Endothelial cell of umbilical vein (primary cell): ENCODE data around the gene ISG15. TPM values are rescaled to one million over a fixed set of nuclear protein-coding genes. Genes with fewer than 3 reads are reported as not detected.

Source experiments
- BruUV-seq: library from RNA; stranded (reverse); fragments of 400-500 nt; replicated peaks from 2 replicates; lab custom pipeline; 2021; lab: Mats Ljungman, UMichigan
- CTCF ChIA-PET: fragments of 300-600, 350-600 bp; sonication (Branson Sonifier 250); formaldehyde crosslinking; loops from one replicate; lab custom pipeline; 2021; ENCODE audit warnings: antibody characterized with exemption, inconsistent platforms; lab: Charles Lee
- POLR2A ChIA-PET: fragments of 300-600, 350-600 bp; sonication (Branson Sonifier 250); formaldehyde crosslinking; loops from one replicate; lab custom pipeline; 2021; ENCODE audit warnings: antibody characterized with exemption, inconsistent platforms; lab: Charles Lee
- DNase-seq: peaks from one replicate; pipeline ENCODE4 v3.0.0-alpha.2; 2011; ENCODE audit warnings: low read depth, low spot score
- FAIRE-seq: peaks from 2 replicates; lab custom pipeline; 2011; peaks lifted over from hg19 to GRCh38; lab: Jason Lieb, UNC
- H2AFZ ChIP-seq: 2 replicates; pipeline ENCODE4 v1.6.0; 2012; ENCODE audit warnings: low read depth, low read length, control low read depth, inconsistent platforms
- H3K27ac ChIP-seq: 2 replicates; pipeline ENCODE4 v1.5.1; 2011; ENCODE audit warnings: low read depth, mild to moderate bottlenecking, control low read depth, low read length, moderate library complexity; ENCODE audit not compliant: insufficient read depth
- H3K27me3 ChIP-seq, 2 experiments: 2 replicates each; pipeline versions ENCODE4 v1.6.0 to v1.6.1; 2011; ENCODE audit warnings: low read length in 2 of 2, mixed read lengths in 1 of 2; ENCODE audit not compliant: control insufficient read depth in 2 of 2, insufficient read depth in 2 of 2
- H3K36me3 ChIP-seq, 2 experiments: 2 replicates in 1 of 2; 3 replicates in 1 of 2; pipeline ENCODE4 v1.5.1; 2011; ENCODE audit warnings: low read length in 2 of 2, mild to moderate bottlenecking in 1 of 2, moderate library complexity in 1 of 2; ENCODE audit not compliant: control insufficient read depth in 2 of 2, insufficient read depth in 2 of 2; ENCODE audit errors: extremely low read depth in 1 of 2
- H3K4me1 ChIP-seq: 3 replicates; pipeline ENCODE4 v1.5.1; 2011; ENCODE audit warnings: mild to moderate bottlenecking, low read length; ENCODE audit not compliant: control insufficient read depth, insufficient read depth; ENCODE audit errors: extremely low read depth
- H3K4me2 ChIP-seq: 2 replicates; pipeline ENCODE4 v1.6.1; 2011; ENCODE audit warnings: low read length, control low read depth, mixed read lengths; ENCODE audit not compliant: insufficient read depth
- H3K4me3 ChIP-seq, 3 experiments: fragments of 200-600 bp in 1 of 3; sonication (generic), shearing (Covaris generic) in 1 of 3; replicated peaks in 1 of 3; 2 replicates each; pipeline ENCODE4 v1.5.1; 2011 to 2016; ENCODE audit warnings: control low read depth in 3 of 3, low read length in 3 of 3, mild to moderate bottlenecking in 2 of 3, inconsistent platforms in 1 of 3, low read depth in 1 of 3, moderate library complexity in 1 of 3; ENCODE audit not compliant: insufficient read depth in 1 of 3
- H3K79me2 ChIP-seq: 2 replicates; pipeline ENCODE4 v1.6.0; 2012; ENCODE audit warnings: low read length, inconsistent platforms; ENCODE audit not compliant: control insufficient read depth, insufficient read depth
- H3K9ac ChIP-seq: replicated peaks from 2 replicates; pipeline ENCODE3; 2011; ENCODE audit warnings: low read length, control low read depth; ENCODE audit not compliant: insufficient read depth; ENCODE audit errors: extremely low read depth
- H3K9me1 ChIP-seq: replicated peaks from 3 replicates; pipeline ENCODE4 v1.6.0; 2011; ENCODE audit warnings: mild to moderate bottlenecking, low read length; ENCODE audit not compliant: control insufficient read depth, insufficient read depth; ENCODE audit errors: extremely low read depth
- H3K9me3 ChIP-seq: replicated peaks from 2 replicates; pipeline ENCODE4 v1.5.1; 2012; ENCODE audit warnings: low read length, inconsistent platforms; ENCODE audit not compliant: control insufficient read depth, insufficient read depth
- H4K20me1 ChIP-seq: replicated peaks from 2 replicates; pipeline ENCODE3; 2011; ENCODE audit warnings: mild to moderate bottlenecking, low read length; ENCODE audit not compliant: control insufficient read depth, insufficient read depth; ENCODE audit errors: extremely low read depth
- EZH2 ChIP-seq: IDR thresholded peaks from 2 replicates; pipeline ENCODE4 v1.6.1; 2012; ENCODE audit warnings: borderline replicate concordance, low read depth, mild to moderate bottlenecking, moderate library complexity, low read length, inconsistent platforms; ENCODE audit not compliant: severe bottlenecking
- FOS ChIP-seq: IDR thresholded peaks from 2 replicates; pipeline ENCODE4 v1.6.1; 2011; ENCODE audit warnings: mild to moderate bottlenecking, low read length, moderate library complexity, borderline replicate concordance; ENCODE audit not compliant: insufficient read depth
- GATA2 ChIP-seq: IDR thresholded peaks from 2 replicates; pipeline ENCODE4 v1.7.0; 2011; ENCODE audit warnings: low read depth, mild to moderate bottlenecking, moderate library complexity, mixed read lengths, low read length; ENCODE audit not compliant: insufficient read length, insufficient read depth
- JUN ChIP-seq: IDR thresholded peaks from 2 replicates; pipeline ENCODE4 v1.6.1; 2011; ENCODE audit warnings: borderline replicate concordance, low read depth; ENCODE audit not compliant: insufficient read length, insufficient read depth
- POLR2A ChIP-seq: IDR thresholded peaks from 2 replicates; pipeline ENCODE4 v1.6.1; 2012; ENCODE audit warnings: low read depth, mild to moderate bottlenecking, control low read depth, low read length
- POLR2AphosphoS5 ChIP-seq: IDR thresholded peaks from 2 replicates; pipeline ENCODE4 v1.6.1; 2012; ENCODE audit warnings: low read depth, mild to moderate bottlenecking, control low read depth, low read length, moderate library complexity; ENCODE audit not compliant: insufficient read depth
- dilution Hi-C: fragments of 300-500 bp; cut with MboI; formaldehyde crosslinking; loops from one replicate; pipeline ENCODE4 v1.15.0; 2019; ENCODE audit warnings: low sequenced_read_pairs; ENCODE audit not compliant: extremely low pct_ligation_motif_present
- intact Hi-C: fragments of 100-400 bp; cut with micrococcal nuclease; formaldehyde crosslinking; loops from one replicate; pipeline ENCODE4 v1.10.0; 2022
- polyA plus RNA-seq, 4 experiments: library from polyadenylated mRNA; depleted of rRNA in 3 of 4; stranded (reverse) in 3 of 4; unstranded in 1 of 4; fragments of >200 nt; gene quantifications; 2 replicates each; pipeline versions ENCODE4 v1.2.1 to v1.2.3, GENCODE V29; 2011 to 2012; ENCODE audit warnings: missing spikeins in 1 of 4
- total RNA-seq: library from RNA; stranded (reverse); gene quantifications from 2 replicates; pipeline ENCODE4 v1.2.3, GENCODE V29; 2021
- TF ChIP-seq, protein P1 (sequence below), 2 donors: IDR thresholded peaks; 1 replicate in 1 of 2; 2 replicates in 1 of 2; pipeline ENCODE4 v1.5.1; 2011; ENCODE audit warnings: low read length in 2 of 2, mild to moderate bottlenecking in 2 of 2, moderate library complexity in 2 of 2, control low read depth in 1 of 2, inconsistent platforms in 1 of 2, low read depth in 1 of 2; ENCODE audit not compliant: insufficient read depth in 1 of 2; ENCODE audit errors: extremely low read depth in 1 of 2

The ISG15 gene
- total and polyA plus RNA-seq, 2 donors (not counting 3 experiments of a cell fraction or from before 2014, with no cell fraction given), result 44.6 to 154 TPM

DNA sequence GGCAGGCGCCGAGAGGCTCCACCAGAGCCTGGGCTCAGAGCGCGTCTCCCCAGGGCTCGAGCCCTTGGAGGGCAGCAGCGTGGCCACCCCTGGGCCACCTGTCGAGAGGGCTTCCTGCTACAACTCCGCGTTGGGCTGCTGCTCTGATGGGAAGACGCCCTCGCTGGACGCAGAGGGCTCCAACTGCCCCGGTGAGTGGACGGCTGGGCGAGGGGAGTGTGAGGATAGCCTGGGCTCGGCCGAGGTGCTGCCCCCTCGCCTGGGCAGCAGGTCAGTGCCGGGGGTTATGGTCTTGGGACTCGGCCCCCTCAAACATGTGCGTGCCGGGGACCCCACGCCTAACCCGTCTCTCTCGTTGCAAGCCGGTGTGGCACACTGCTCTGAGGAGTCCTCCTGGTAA lies 33.5 kb downstream of the ISG15 start:
- FAIRE-seq, result no peak
- H4K20me1 ChIP-seq, result no peaks in the 10 kb centered on the region
- no peaks in the 10 kb centered on the region for H3K4me1 ChIP-seq
- H3K27ac ChIP-seq, result no peak overlapping the region
- no peaks in the 10 kb centered on the region for H3K9me1 ChIP-seq
- no peaks in the 10 kb centered on the region for H3K27me3 ChIP-seq
- CTCF ChIA-PET, result no interaction called here
- H3K36me3 ChIP-seq, result peaks cover 0 to 23% of the 10 kb centered on the region in 2 experiments
- TF ChIP-seq, protein P1, sequence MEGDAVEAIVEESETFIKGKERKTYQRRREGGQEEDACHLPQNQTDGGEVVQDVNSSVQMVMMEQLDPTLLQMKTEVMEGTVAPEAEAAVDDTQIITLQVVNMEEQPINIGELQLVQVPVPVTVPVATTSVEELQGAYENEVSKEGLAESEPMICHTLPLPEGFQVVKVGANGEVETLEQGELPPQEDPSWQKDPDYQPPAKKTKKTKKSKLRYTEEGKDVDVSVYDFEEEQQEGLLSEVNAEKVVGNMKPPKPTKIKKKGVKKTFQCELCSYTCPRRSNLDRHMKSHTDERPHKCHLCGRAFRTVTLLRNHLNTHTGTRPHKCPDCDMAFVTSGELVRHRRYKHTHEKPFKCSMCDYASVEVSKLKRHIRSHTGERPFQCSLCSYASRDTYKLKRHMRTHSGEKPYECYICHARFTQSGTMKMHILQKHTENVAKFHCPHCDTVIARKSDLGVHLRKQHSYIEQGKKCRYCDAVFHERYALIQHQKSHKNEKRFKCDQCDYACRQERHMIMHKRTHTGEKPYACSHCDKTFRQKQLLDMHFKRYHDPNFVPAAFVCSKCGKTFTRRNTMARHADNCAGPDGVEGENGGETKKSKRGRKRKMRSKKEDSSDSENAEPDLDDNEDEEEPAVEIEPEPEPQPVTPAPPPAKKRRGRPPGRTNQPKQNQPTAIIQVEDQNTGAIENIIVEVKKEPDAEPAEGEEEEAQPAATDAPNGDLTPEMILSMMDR (IDR thresholded peaks at IDR 0.05; ENCODE audit: extremely low read depth in 1 of 2, insufficient read depth in 1 of 2, low read depth in 1 of 2, low read length in 2 of 2), result no peak
- TF ChIP-seq JUN, result no peak
- no peak for TF ChIP-seq FOS
- no peak for TF ChIP-seq EZH2
- TF ChIP-seq POLR2AphosphoS5, result no peak
- TF ChIP-seq POLR2A, result no peak
- TF ChIP-seq GATA2, result no peak
- intact Hi-C loops, result no loop called here
- BruUV-seq, result no TSS peak
- H2AFZ ChIP-seq, result no peak overlapping the region
- no peak overlapping the region for H3K4me2 ChIP-seq
- H3K9ac ChIP-seq, result no peak overlapping the region
- no peaks in the 10 kb centered on the region for H3K79me2 ChIP-seq
- dilution Hi-C loops, result no loop called here
- H3K9me3 ChIP-seq, result no peaks in the 10 kb centered on the region
- no peak overlapping the region for H3K4me3 ChIP-seq
- POLR2A ChIA-PET, result no interaction called here
- no peak for DNase-seq
